Muscle of leg (tissue), 11 donors: Measurements from ENCODE around the gene STARD5. TPM values are rescaled to one million over a fixed set of nuclear protein-coding genes. Genes with fewer than 3 reads are reported as not detected.
A peak's percentile ranks its signal among the peaks of the same experiment; 100 is the strongest.

Experiments used
- DNase-seq: peaks from one replicate; pipeline ENCODE4 v3.0.0; 2013
- H3K27ac ChIP-seq: one replicate; pipeline ENCODE4 v1.5.1; 2013; ENCODE audit warnings: mild to moderate bottlenecking, low read length, control low read depth
- H3K27me3 ChIP-seq: one replicate; pipeline ENCODE4 v1.6.1; 2013; ENCODE audit warnings: low read length; ENCODE audit not compliant: control insufficient read depth, insufficient read depth
- H3K36me3 ChIP-seq: one replicate; pipeline ENCODE4 v1.6.1; 2013; ENCODE audit warnings: low read length; ENCODE audit not compliant: control insufficient read depth, insufficient read depth
- H3K4me1 ChIP-seq: one replicate; pipeline ENCODE4 v1.6.1; 2013; ENCODE audit warnings: low read length; ENCODE audit not compliant: control insufficient read depth, insufficient read depth
- H3K4me3 ChIP-seq: one replicate; pipeline ENCODE4 v1.5.1; 2013; ENCODE audit warnings: low read length, control low read depth
- H3K9me3 ChIP-seq: replicated peaks from 2 replicates; pipeline ENCODE4 v1.6.1; 2013; ENCODE audit warnings: low read depth, low read length; ENCODE audit not compliant: control insufficient read depth
- WGBS: methylation state at CpG from one replicate; pipeline ENCODE4 v1.1.5; 2013; ENCODE audit warnings: missing lambda C conversion rate; ENCODE audit not compliant: insufficient coverage; 5-methylcytosine and 5-hydroxymethylcytosine counted together
- polyA plus RNA-seq, 8 donors: library from polyadenylated mRNA; unstranded; fragments of 120-200 nt; gene quantifications; one replicate each; pipeline versions ENCODE4 v1.2.1 to v1.2.3, GENCODE V29; 2013; ENCODE audit warnings: inconsistent platforms in 1 of 8, low replicate concordance in 1 of 8; ENCODE audit not compliant: insufficient read length in 8 of 8, insufficient read depth in 1 of 8
- total RNA-seq: library from RNA; stranded (reverse); fragments of 120-200 nt; gene quantifications from one replicate; pipeline ENCODE4 v1.2.4, GENCODE V29; 2013

The STARD5 gene
- total and polyA plus RNA-seq, 9 donors, result 2.5 to 6.0 (median 4.3) TPM

DNA sequence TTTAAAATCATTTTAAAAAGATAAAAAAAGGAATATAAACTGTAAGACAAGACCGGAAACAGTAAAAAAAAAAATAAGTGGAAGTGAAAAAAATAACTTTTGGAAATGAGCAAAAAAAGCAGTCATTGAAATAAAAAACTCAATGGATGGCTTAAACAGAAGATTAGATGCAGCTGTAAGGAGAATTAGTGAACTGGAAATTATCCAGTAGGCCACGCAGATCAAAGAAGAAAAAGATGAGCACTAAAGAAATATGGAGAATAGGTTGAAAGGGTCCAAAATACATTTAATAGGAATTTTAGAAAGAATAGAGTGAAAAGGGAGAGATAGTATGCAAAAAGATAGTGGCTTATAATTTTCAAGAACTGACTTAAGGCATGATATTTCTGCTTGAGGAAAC lies 47.0 kb downstream of the STARD5 start:
- Histone ChIP-seq H3K4me1 (peaks cover 11% of the 10 kb centered on the region), H3K4me3 (no peak overlapping the region), H3K27ac (no peak overlapping the region), H3K36me3 (no peaks in the 10 kb centered on the region), H3K27me3 (no peaks in the 10 kb centered on the region), H3K9me3 (peaks cover 10% of the 10 kb centered on the region)
- 100% methylated on average over 1 of the region's 2 CpGs for WGBS
- no peak for DNase-seq

DNA sequence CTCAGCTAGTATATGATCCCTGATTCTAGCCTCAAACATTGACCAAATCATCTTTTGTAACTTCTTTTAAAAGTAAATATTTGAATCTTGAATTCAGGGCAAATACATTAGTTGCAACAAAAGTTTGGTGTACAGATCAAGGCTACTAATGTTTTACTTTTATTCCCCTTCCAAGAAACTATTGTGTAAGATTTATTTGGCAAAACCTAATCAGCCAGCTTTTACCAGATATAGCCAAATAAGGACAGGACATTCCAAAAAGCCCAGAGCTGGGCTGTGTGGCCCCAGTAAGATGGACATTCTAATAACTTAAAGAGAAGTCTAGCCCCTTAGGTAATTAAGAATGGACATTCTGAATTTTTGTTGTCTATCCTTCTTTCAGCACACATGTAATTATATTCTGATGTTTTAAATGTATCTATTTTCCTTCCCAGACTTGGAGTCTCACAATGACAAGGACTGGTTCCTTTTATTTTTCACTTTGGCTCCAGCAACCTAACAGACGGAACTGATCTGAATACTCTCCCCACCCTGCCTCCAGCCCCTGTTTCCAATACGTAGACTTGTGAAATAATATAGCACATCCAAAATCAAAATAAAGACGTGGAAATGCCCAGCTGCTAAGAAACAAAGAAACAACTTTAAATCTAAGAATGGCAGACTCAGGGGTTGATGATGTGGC lies 48.1 kb downstream of the STARD5 start:
- Histone ChIP-seq H3K9me3 (peaks cover 10% of the 10 kb centered on the region), H3K27ac (peak overlapping the region; percentile 64), H3K4me3 (no peak overlapping the region), H3K36me3 (no peaks in the 10 kb centered on the region), H3K4me1 (peaks cover 9% of the 10 kb centered on the region), H3K27me3 (no peaks in the 10 kb centered on the region)
- 50% methylated on average over 1 of the region's 3 CpGs for WGBS
- DNase-seq, result peak; percentile 87

DNA sequence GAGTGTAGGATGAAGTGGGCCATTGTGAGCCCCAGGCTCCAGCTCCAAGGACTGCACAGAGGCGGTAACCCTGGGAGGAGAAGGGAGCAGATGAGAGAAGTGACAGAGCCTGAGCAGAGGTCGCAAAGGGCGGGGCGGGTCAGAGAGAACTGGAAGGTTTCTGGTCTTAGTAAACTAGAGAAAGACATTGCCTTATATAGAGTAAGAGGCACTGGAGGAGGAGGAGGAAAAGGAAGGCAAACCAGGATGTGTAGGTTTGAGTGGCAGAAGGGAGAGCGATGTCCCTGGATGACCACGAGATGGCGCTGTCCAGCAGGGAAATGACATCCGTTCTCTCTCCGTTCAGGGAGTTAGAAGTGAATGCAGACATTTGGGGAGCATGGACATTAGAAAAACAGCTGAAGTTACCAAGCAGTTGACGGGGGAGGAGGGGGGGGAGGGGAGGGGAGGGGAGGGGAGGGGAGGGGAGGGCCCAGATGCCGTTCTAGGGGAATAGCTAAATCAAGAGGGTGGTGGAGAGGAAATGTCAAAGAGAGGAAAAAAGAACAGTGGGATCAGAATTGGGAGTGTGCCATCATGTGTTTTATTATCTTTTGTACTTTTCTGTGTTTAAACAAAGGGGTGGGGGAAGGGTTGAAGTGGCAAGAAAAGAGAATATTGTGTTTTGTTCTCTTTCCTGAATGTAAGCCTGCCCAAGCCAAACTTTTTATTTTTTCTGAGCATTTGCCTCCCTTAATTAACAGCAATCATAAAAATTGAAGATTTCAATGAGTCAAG lies 48.8 kb downstream of the STARD5 start:
- Histone ChIP-seq H3K4me1 (peaks cover 7% of the 10 kb centered on the region), H3K27ac (no peak overlapping the region), H3K4me3 (no peak overlapping the region), H3K36me3 (no peaks in the 10 kb centered on the region), H3K27me3 (no peaks in the 10 kb centered on the region), H3K9me3 (peaks cover 10% of the 10 kb centered on the region)
- 18% methylated on average over 6 of the region's 11 CpGs for WGBS
- DNase-seq, result peak; percentile 92

DNA sequence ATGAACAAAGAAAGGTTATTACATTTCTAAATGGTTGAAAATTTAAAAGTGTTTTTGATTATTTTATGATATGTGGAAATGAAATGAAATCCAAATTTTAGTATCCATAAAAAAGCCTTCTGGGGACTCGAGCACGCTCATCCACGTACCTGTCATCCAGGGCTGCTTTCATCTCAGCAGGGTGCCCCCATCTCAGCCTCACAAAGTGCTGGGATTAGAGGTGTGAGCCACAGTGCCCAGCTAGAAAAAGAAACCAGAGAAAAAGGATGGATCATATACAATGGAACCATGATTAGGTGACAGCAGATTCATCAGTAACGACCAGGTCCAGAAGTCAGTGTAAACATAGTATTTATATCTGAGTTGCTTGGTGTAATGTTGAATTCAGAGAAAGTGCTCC lies 49.7 kb downstream of the STARD5 start:
- peaks cover 10% of the 10 kb centered on the region for H3K9me3 ChIP-seq
- no peaks in the 10 kb centered on the region for H3K27me3 ChIP-seq
- no peak for DNase-seq
- H3K36me3 ChIP-seq, result no peaks in the 10 kb centered on the region
- WGBS, result 100% methylated on average over 2 of the region's 4 CpGs
- H3K4me3 ChIP-seq, result no peak overlapping the region
- H3K4me1 ChIP-seq, result no peaks in the 10 kb centered on the region
- no peak overlapping the region for H3K27ac ChIP-seq

GRCh38 chr15:81273855-81274254 lies 50.1 kb downstream of the STARD5 start:
- H3K4me3 ChIP-seq, result no peak overlapping the region
- no peak overlapping the region for H3K27ac ChIP-seq
- DNase-seq, result no peak
- no peaks in the 10 kb centered on the region for H3K27me3 ChIP-seq
- H3K36me3 ChIP-seq, result no peaks in the 10 kb centered on the region
- WGBS, result 67% methylated on average over 1 of the region's 2 CpGs
- H3K4me1 ChIP-seq, result no peaks in the 10 kb centered on the region
- H3K9me3 ChIP-seq, result peaks cover 10% of the 10 kb centered on the region

DNA sequence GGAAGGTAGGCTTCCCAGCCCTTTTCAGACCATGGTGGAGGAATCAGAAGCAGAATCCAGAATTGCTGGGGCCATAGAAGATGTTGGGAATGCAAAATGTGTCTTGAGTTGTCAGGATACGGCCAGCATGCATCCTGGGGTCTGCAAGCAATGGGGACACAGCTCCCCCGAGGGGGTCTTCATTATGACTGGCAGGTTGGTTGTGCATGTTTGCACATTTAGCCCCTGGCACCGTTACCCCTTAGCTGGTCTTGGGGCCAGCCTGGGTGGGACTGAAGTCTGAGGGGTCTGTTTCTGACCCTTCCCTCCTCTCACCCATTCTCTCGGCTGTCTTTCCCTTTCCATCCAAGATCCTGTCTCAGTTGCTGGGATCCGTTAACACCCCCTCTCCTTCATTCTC lies 50.7 kb downstream of the STARD5 start:
- Histone ChIP-seq H3K36me3 (no peaks in the 10 kb centered on the region), H3K9me3 (peaks cover 10% of the 10 kb centered on the region), H3K27ac (no peak overlapping the region), H3K4me1 (no peaks in the 10 kb centered on the region), H3K4me3 (no peak overlapping the region), H3K27me3 (no peaks in the 10 kb centered on the region)
- DNase-seq, result no peak
- WGBS, result 87% methylated on average over 3 of the region's 5 CpGs

GRCh38 chr15:81271761-81272644 lies 51.9 kb downstream of the STARD5 start:
- Histone ChIP-seq H3K4me3 (no peak overlapping the region), H3K27ac (no peak overlapping the region), H3K27me3 (peaks cover under 1% of the 10 kb centered on the region), H3K4me1 (no peaks in the 10 kb centered on the region), H3K9me3 (peaks cover 5% of the 10 kb centered on the region), H3K36me3 (no peaks in the 10 kb centered on the region)
- DNase-seq, result no peak
- 78% methylated on average over 11 of the region's 12 CpGs for WGBS

GRCh38 chr15:81270781-81271491 lies 53.0 kb downstream of the STARD5 start:
- Histone ChIP-seq H3K36me3 (no peaks in the 10 kb centered on the region), H3K27me3 (peaks cover 3% of the 10 kb centered on the region), H3K9me3 (no peaks in the 10 kb centered on the region), H3K4me3 (no peak overlapping the region), H3K4me1 (peaks cover 6% of the 10 kb centered on the region), H3K27ac (no peak overlapping the region)
- WGBS, result 100% methylated on average over 1 of the region's 11 CpGs
- DNase-seq, result no peak

DNA sequence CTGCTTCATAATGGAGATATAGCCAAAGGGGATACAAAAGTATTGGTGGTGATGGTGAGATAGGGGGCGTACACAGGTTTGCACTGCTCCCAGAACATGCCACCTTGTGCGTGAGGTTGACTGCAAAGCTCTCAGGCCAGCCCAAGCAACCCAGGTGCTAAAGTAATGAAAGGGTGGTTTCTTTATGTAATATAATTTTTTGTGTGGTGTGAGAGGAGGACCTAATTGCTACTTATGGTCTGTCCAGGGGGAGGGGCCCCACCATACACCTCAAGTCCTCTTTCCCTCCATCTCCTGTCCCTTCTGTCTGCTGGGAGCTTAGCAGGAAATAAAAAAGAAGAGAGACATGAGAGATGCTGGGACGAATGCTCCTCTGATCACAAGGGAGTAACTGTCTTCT lies 53.8 kb downstream of the STARD5 start:
- peaks cover 11% of the 10 kb centered on the region for H3K4me1 ChIP-seq
- H3K27ac ChIP-seq, result no peak overlapping the region
- peaks cover 3% of the 10 kb centered on the region for H3K27me3 ChIP-seq
- H3K9me3 ChIP-seq, result no peaks in the 10 kb centered on the region
- DNase-seq, result no peak
- no peak overlapping the region for H3K4me3 ChIP-seq
- WGBS, result 69% methylated on average over 2 of the region's 3 CpGs
- no peaks in the 10 kb centered on the region for H3K36me3 ChIP-seq
